Astrocyte (in vitro differentiated cells and primary cell): ENCODE measurements around the gene CARD10.

Experiments used
- EZH2 ChIP-seq: IDR thresholded peaks from 2 replicates; pipeline ENCODE4 v1.6.1; 2012; ENCODE audit warnings: mild to moderate bottlenecking, low read length, inconsistent platforms; ENCODE audit not compliant: insufficient read depth
- TF ChIP-seq, protein P1 (sequence below): IDR thresholded peaks from 2 replicates; pipeline ENCODE4 v1.5.1; 2011; ENCODE audit warnings: low read depth, mild to moderate bottlenecking, inconsistent platforms, low read length, moderate library complexity; ENCODE audit not compliant: insufficient read depth

DNA sequence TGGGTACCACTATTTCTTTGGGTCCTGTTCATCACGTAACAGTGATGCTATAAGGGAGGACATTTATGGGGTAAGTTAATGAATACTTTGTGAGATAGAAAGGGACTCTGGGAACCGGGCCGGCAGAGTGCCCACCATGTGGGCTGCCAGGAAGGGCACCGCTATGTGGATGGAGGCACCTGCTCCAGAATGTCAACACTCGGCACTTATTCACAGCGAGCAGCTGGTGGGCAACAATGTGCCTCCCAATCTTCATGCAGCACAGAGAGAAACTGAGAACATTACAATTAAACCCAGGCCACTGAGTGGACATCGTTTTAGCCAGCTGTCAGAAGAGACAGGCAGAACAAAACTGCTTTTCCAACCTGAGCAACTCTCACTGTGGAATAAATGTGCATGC lies 76.1 kb downstream of the CARD10 start:
- TF ChIP-seq, protein P1, sequence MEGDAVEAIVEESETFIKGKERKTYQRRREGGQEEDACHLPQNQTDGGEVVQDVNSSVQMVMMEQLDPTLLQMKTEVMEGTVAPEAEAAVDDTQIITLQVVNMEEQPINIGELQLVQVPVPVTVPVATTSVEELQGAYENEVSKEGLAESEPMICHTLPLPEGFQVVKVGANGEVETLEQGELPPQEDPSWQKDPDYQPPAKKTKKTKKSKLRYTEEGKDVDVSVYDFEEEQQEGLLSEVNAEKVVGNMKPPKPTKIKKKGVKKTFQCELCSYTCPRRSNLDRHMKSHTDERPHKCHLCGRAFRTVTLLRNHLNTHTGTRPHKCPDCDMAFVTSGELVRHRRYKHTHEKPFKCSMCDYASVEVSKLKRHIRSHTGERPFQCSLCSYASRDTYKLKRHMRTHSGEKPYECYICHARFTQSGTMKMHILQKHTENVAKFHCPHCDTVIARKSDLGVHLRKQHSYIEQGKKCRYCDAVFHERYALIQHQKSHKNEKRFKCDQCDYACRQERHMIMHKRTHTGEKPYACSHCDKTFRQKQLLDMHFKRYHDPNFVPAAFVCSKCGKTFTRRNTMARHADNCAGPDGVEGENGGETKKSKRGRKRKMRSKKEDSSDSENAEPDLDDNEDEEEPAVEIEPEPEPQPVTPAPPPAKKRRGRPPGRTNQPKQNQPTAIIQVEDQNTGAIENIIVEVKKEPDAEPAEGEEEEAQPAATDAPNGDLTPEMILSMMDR = no peak
- TF ChIP-seq EZH2 = no peak
